HS-5 (cell line): ENCODE results near the gene HAUS7.

Source experiments
- DNase-seq: peaks from one replicate; pipeline ENCODE4 v3.0.0-alpha.2; 2012; ENCODE audit warnings: low read depth

Gene HAUS7

DNA sequence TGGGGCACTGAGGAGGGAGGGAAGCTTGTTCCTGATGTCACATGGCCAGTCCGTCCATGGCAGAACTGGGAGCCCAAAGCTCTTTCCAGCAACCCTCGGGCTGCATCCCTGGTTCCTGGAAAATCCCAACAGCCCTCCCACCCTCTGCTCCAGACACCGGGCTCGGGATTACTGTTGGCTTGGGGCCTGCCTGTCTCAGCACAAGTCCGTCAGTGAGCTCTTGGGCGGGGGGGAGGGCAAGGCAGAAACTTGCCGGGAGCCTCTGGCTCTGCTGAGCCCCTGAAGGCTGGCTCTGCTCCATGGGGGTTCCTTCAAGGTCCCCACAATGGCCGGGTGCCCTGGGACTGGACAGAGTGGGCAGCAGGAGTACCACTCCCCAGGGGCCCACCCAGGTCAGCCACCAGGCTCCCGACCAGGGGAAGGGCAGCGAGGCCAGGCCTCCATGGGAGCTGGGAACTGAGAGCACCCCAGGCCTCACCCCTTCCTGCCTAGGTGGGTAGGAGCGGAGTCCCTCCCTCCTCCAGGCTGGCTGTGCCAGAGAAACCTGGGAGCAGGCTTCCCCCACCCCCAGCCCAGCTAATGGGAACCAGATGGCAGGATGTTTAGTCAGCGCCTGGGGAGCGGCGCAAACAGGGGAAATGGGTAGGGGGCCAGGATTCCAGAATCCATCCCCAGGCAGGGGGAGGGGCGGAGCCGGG lies 6.4 kb upstream of the HAUS7 start:
- no peak for DNase-seq

GRCh38 chrX:153475751-153476281 lies 5.4 kb upstream of the HAUS7 start:
- DNase-seq = no peak

DNA sequence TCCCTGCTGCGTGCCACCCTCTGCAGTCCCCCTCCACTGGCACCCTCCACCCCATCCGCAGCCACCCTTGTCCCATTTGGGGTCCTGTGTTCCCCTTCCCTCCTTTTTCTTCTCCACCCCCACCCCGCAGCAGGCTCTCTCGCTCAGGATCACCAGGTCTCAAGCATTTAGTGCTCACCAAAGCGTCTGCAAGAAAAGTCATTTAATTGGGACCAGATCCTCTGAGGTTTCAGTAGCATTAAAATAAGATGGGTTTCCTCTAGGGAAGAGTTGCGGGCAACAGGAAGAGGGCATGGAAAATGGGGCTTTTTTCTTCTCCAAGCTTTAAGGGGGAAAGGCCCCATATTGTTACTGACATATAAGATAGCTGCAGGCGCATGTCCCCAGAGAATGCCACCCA lies 4.9 kb upstream of the HAUS7 start:
- DNase-seq = no peak

- no peak for DNase-seq
Measured at GRCh38 chrX:153474718-153475117, 4.3 kb upstream of the HAUS7 start.

DNA sequence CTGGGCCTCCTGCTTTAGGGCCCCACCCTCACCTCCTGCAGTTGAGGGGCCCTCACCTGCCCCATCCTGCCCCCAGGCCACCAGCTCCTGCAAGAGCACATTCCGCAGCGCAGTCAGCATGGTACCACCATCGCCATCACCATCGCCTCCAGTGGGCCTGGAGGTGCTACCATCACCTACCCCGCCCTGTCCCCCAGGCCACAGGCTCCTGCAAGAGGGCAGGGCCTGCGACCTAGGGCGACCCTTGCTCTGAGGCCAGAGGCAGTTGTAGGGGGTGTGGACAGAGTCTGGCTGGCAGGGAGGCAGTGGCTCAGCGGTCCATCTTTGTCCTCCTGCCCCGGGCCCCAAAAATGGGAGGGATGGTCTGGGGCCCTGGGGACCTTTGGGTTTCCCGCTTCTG lies 3.9 kb upstream of the HAUS7 start:
- DNase-seq = no peak

DNA sequence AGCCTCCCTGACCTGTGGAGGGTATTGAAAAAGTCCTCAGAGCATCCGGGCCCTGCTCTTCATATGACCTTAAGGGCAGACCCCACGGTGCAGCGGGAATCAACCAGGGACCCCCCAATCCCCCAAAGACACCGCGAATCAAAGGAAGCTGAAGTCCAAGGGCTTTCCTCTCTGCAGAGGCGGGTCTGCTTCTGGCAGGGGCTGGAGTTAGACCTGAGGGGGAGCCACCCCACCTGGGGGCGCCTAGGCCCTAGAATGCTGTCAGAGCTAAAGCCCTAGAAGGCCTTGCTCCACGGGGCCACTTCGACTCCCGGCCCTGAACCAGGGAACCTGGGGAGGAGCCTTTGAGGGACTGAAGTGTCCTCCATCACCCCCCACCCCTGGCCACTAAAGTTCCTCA lies 2.8 kb upstream of the HAUS7 start:
- DNase-seq = no peak

GRCh38 chrX:153471663-153472280 lies 1.4 kb upstream of the HAUS7 start:
- DNase-seq = no peak

DNA sequence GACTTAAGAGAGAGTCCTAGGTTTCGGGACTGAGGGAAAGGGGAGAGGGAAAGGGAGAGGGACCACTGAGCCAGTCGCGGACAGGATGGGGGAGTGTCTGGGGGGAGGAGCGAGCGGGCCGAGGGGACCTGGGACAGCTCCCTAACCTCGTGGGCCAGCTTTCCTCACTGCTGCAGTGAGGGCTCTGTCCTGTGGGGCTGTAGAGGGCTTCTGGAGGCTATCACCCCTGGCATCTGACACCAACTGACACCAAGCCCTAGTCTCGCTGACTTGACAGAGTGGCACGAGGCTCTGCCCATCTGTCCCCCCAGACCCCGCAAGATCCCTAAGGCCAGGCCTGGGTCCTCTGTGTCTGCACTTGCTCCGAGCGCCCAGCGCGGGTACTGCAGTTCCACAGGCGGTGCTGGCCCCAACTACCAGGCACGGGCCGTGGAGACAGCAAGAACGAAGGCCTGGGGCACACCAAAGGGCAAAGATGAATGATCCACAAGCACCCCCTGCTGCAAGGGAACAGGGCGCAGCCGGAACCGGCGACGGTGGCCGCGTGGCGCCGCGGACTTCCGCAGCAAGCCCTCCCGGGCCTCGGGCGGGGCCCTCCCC lies 465 bp downstream of the HAUS7 start:
- DNase-seq = no peak

- no peak for DNase-seq
Measured at GRCh38 chrX:153468008-153468580, 2.3 kb downstream of the HAUS7 start.

- DNase-seq = no peak
Measured at GRCh38 chrX:153465691-153466380, 4.5 kb downstream of the HAUS7 start.

- DNase-seq = no peak
Measured at GRCh38 chrX:153464116-153464515, 6.3 kb downstream of the HAUS7 start.

GRCh38 chrX:153463556-153463955 lies 6.8 kb downstream of the HAUS7 start:
- no peak for DNase-seq

DNA sequence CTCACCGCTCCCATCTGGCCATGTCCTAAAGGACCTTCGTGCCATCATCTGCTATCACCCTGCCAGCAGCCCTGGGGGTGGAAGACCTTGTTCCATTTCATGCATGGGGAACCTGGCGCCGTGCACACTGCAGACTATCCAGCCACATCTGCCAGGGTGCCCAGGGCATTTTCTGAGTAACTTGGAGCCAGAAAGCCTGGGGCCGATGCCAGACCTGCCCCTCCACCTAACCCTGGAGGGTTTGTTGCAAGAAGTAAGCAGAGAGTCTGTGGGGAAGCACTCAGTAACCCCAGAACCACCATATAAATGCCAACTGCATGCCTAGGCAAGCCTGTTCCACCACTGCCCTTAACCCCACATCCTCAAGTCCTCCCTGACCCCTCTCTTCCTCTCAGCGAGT lies 7.3 kb downstream of the HAUS7 start:
- DNase-seq = no peak

DNA sequence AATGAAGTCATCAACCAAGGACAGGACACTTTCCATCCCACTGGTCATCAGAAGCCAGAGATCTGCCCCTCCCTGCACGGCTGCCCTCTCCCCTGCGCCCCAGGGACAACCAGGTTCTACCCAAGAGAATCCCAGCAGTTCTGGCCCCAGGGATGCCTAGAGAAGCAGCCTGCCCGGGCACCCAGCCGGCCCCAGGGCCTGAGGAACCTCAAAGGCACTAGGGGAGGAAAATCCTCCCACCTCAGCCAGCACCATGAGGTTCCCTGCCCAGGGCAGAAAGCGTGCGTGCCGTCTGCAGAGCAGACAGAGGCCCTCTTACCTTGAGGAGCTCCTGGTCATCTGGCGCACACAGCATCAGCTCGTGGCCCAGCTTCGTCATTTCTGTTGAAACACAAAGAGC lies 8.1 kb downstream of the HAUS7 start:
- no peak for DNase-seq

- no peak for DNase-seq
Measured at GRCh38 chrX:153460826-153461225, 9.6 kb downstream of the HAUS7 start.

GRCh38 chrX:153459986-153460385 lies 10.4 kb downstream of the HAUS7 start:
- DNase-seq = peak; percentile 44

- DNase-seq = no peak
Measured at GRCh38 chrX:153458476-153458875, 11.9 kb downstream of the HAUS7 start.

DNA sequence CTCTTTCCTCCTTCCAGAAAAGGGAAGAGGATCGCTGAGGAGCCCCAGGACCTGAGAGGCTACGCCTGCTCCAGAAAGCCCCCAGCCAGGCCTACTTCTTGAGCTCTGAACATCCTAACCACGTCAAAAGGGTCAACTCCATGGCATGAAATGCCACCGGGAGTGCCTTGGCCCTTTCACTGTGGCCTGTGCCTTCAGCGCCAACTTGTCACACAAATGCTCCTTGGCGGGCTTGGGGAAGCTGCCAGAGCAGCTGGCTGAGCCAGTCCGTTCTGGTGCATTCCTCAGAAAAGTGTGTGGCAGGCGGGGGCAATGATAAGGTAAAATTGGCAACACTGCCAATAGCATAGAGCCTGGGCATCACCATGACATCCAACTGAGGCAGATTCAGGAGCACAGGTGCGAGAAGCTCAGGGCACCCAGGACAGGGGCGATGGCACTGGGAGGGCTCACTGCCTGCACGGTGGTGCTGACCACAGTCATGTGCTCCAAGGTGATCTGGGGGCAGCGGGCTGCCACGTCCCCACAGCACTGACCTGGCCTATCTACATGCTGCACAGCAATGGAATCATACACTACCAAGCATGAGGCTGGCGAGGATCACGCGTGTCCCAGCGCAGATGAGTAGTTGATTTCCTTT lies 12.4 kb downstream of the HAUS7 start:
- DNase-seq = no peak

DNA sequence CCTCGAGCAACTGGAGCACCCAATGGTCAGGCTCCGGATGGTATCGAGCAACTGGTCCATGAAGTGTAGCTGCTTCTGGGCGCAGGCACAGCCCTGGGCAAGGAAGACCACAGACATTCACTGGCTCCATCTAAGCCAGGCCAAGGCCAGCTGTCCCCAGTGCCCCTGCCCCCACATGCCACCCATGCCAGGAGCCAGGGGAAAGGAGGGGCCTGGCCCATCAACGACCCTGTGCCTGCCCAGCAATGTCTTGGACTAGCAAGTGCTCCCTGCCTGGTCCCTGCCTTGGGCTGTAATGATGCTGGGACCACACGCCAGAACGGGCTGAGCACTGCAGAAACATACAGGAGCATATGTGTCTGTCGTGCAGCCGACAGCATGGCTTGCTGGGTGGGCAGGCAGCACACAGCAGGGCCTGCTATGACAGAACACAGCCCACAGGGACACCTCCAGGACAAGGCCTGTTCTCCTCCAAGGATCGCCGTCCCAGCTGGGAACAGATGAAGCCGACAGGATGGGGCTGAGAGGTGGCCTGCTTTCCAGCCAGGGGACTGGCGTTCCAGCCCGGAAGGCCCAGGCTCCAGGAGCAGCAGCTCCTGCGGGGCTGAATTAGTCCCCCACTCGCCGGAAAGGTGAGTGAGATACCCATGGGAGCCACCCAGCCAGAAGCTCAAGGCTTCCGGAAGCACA lies 13.1 kb downstream of the HAUS7 start:
- no peak for DNase-seq

- no peak for DNase-seq
Measured at GRCh38 chrX:153456704-153457103, 13.7 kb downstream of the HAUS7 start.

- no peak for DNase-seq
Measured at GRCh38 chrX:153456161-153456560, 14.2 kb downstream of the HAUS7 start.
